Bronchial epithelial cell (primary cell): ENCODE measurements around the gene MMP25. TPM values are rescaled to one million over a fixed set of nuclear protein-coding genes. Genes with fewer than 3 reads are reported as not detected.
A peak's percentile ranks its signal among the peaks of the same experiment; 100 is the strongest.

Experiments used
- DNase-seq: peaks from one replicate; pipeline ENCODE4 v3.0.0-alpha.2; 2010; ENCODE audit warnings: low read depth
- FAIRE-seq: peaks from 2 replicates; lab custom pipeline; 2011; peaks lifted over from hg19 to GRCh38; lab: Jason Lieb, UNC
- H3K27me3 ChIP-seq: 2 replicates; pipeline ENCODE4 v1.5.1; 2011; ENCODE audit warnings: low read length; ENCODE audit not compliant: control insufficient read depth, insufficient read depth
- H3K36me3 ChIP-seq: 2 replicates; pipeline ENCODE4 v1.5.1; 2011; ENCODE audit warnings: low read length; ENCODE audit not compliant: control insufficient read depth, insufficient read depth
- H3K4me3 ChIP-seq: 2 replicates; pipeline ENCODE4 v1.5.1; 2011; ENCODE audit warnings: mild to moderate bottlenecking, low read depth, low read length, control low read depth
- CTCF ChIP-seq: IDR thresholded peaks from 2 replicates; pipeline ENCODE4 v1.5.1; 2011; ENCODE audit warnings: mild to moderate bottlenecking, moderate library complexity, low read length, control low read depth, inconsistent platforms; ENCODE audit not compliant: insufficient read depth, severe bottlenecking
- total RNA-seq: library from RNA; depleted of rRNA; stranded (reverse); fragments of >200 nt; gene quantifications from 2 replicates; pipeline ENCODE4 v1.2.1, GENCODE V29; 2014

Gene MMP25
- total RNA-seq, 1 donor from 2014 or later = under 0.01 TPM

DNA sequence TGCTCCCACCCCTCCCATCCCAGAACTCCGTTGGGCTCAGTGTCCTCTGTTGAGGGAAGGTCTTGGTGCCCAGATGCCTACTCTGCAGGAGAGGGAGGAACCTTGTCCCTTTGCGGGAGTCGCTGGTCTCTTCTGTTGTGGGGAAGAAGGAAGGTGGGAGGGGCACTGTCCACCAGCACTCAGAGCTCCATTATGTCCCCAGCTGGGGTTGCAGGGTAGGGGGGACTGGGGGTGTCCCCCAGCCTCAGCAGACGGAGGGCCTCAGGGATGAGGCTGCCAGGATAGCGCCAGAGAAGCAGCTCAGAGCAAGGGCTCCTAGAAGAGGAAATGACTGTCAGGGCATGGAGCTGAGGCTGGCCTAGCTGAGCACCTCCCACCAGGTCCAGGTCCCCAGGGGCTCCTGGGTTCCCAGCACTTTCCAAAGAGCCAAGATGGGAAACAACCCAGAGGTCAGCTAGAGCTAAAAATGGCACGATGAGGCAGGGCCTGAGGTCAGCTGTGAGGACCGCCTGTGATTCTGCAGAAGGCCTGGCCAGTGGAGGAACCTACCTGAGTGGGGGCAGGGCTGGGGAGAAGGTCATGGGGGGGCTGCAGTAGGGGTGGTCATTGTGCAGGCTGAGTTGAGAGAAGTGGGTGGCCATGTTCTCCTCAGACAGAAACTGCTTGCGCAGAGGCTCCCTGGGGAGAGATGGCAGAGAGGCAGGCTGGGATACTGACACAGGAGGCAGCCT, 23.5 kb upstream of the MMP25 start:
- DNase-seq = no peak
- Histone ChIP-seq H3K36me3 (peaks cover 27% of the 10 kb centered on the region), H3K27me3 (no peaks in the 10 kb centered on the region), H3K4me3 (peak overlapping the region; percentile 52)
- no peak for FAIRE-seq
- TF ChIP-seq CTCF = no peak

DNA sequence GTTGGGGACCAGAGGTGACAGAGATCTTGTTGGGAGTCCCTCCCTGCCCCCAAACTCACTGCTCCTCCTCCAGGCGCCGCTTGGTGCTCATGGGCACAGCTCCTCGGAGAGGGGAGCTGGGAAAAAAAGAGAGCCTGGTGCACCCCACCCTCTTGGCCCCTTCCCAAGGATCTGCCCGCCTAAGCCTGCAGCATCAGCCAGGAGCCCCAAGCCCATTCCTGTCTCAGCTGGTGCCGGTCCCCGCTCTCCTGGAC, 23.0 kb upstream of the MMP25 start:
- no peak for TF ChIP-seq CTCF
- peak; percentile 89 for DNase-seq
- no peak for FAIRE-seq
- no peaks in the 10 kb centered on the region for H3K27me3 ChIP-seq
- H3K4me3 ChIP-seq = peak overlapping the region; percentile 52
- H3K36me3 ChIP-seq = peaks cover 27% of the 10 kb centered on the region

GRCh38 chr16:3023669-3024478, 22.5 kb upstream of the MMP25 start, which contains the start of the genes HCFC1R1 and THOC6:
Gene HCFC1R1 (minus strand): TSS chr16:3023942. CDS start chr16:3023941, 1 bp downstream.
Gene THOC6 (plus strand): TSS chr16:3024035. CDS start chr16:3024327, 292 bp downstream.
- Histone ChIP-seq H3K36me3 (peaks cover 27% of the 10 kb centered on the region), H3K27me3 (no peaks in the 10 kb centered on the region), H3K4me3 (peak within 1 kb of the TSS; percentile 52)
- no peak for FAIRE-seq
- TF ChIP-seq CTCF = peak; percentile 7
- DNase-seq = peak; percentile 93

GRCh38 chr16:3025032-3026002, 21.0 kb upstream of the MMP25 start:
- DNase-seq (no peak), FAIRE-seq (no peak)
- no peak for TF ChIP-seq CTCF
- peaks cover 29% of the 10 kb centered on the region for H3K36me3 ChIP-seq
- H3K27me3 ChIP-seq = no peaks in the 10 kb centered on the region
- no peak overlapping the region for H3K4me3 ChIP-seq

DNA sequence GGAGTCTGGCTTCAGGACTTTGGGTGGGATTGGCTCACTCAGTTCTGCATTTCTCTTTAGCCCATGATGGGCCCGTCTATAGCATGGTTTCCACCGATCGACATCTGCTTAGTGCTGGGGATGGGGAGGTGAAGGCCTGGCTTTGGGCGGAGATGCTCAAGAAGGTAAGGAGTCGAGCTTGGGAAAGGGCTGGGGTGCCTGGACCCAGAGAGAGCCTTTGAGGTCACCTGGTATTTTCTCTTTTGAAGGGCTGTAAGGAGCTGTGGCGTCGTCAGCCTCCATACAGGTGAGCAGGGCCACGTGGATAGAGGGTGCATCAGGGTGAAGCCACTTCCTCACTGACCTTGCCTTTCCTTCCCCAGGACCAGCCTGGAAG, 20.4 kb upstream of the MMP25 start:
- DNase-seq = no peak
- no peak for TF ChIP-seq CTCF

More for the DNA sequence above, 20.4 kb upstream of the MMP25 start:
- no peak for FAIRE-seq
- no peak overlapping the region for H3K4me3 ChIP-seq
- H3K36me3 ChIP-seq = peaks cover 29% of the 10 kb centered on the region
- no peaks in the 10 kb centered on the region for H3K27me3 ChIP-seq
